Bronchial epithelial cell (primary cell): ENCODE measurements around the gene SLC35F5. TPM values are rescaled to one million over a fixed set of nuclear protein-coding genes. Genes with fewer than 3 reads are reported as not detected.
"Not testable (repeated sequence)": the region's sequence is repeated elsewhere in the genome, so short reads cannot be mapped to it uniquely, and the experiment has no call there.

ENCODE experiments used
- DNase-seq: peaks from one replicate; pipeline ENCODE4 v3.0.0-alpha.2; 2010; ENCODE audit warnings: low read depth
- FAIRE-seq: peaks from 2 replicates; lab custom pipeline; 2011; peaks lifted over from hg19 to GRCh38; lab: Jason Lieb, UNC
- H3K27me3 ChIP-seq: 2 replicates; pipeline ENCODE4 v1.5.1; 2011; ENCODE audit warnings: low read length; ENCODE audit not compliant: control insufficient read depth, insufficient read depth
- H3K36me3 ChIP-seq: 2 replicates; pipeline ENCODE4 v1.5.1; 2011; ENCODE audit warnings: low read length; ENCODE audit not compliant: control insufficient read depth, insufficient read depth
- H3K4me3 ChIP-seq: 2 replicates; pipeline ENCODE4 v1.5.1; 2011; ENCODE audit warnings: mild to moderate bottlenecking, low read depth, low read length, control low read depth
- CTCF ChIP-seq: IDR thresholded peaks from 2 replicates; pipeline ENCODE4 v1.5.1; 2011; ENCODE audit warnings: mild to moderate bottlenecking, moderate library complexity, low read length, control low read depth, inconsistent platforms; ENCODE audit not compliant: insufficient read depth, severe bottlenecking
- total RNA-seq: library from RNA; depleted of rRNA; stranded (reverse); fragments of >200 nt; gene quantifications from 2 replicates; pipeline ENCODE4 v1.2.1, GENCODE V29; 2014

Gene SLC35F5
- total RNA-seq, 1 donor from 2014 or later: 112 TPM

DNA sequence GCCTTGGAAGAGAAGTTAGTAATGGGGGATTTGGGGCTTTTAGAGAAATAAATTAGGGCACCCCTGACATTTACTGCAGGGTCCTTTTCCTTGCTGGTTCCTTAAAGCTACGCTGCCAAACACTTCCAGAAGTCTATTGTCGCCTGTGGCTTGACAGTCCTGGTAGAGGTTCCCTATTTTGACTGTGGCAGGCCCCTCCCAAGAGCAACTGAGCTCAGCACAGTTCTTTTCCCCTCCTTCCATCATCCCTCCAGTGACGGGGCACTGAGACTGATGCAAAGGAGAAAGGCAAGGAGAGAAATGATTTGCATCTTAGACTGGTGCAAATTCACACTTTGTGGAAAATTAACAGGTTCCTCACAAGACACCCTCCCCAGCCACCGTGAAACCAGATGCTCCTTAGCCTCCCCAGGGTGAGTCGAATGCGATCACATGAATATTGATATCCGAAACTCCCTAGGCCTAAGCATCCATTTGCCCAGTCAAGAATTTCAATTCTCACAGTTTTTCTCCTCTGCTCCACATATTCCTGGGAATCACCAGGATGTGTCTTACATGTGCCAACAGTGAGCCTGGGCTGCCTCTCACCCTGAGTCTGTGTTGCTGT is 84.0 kb downstream of the SLC35F5 start:
- no peak for TF ChIP-seq CTCF
- FAIRE-seq (peak; percentile 18), DNase-seq (no peak)

DNA sequence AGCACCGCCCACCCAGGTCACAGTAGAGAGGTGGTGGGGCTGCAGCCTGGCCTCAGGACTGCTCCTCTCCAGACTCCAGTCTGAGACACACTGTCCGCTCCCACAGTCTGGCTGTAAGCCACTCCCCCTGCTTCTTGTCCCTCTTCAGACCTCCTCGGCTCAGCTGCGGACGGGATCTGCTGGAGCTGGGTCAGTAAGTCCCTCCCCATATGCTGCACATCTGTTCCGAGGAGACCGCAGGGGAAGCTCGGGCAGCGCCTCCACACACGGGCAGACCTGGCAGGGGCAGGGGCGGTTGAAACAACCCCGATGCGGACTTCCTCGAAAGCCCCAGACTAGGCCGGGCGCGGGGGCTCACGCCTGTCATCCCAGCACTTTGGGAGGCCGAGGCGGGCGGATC is 87.4 kb downstream of the SLC35F5 start:
- not testable (repeated sequence) for FAIRE-seq, H3K27me3 ChIP-seq, DNase-seq

More for the DNA sequence above, 84.0 kb downstream of the SLC35F5 start:
- Histone ChIP-seq H3K4me3 (no peak overlapping the region), H3K36me3 (no peaks in the 10 kb centered on the region), H3K27me3 (no peaks in the 10 kb centered on the region)

DNA sequence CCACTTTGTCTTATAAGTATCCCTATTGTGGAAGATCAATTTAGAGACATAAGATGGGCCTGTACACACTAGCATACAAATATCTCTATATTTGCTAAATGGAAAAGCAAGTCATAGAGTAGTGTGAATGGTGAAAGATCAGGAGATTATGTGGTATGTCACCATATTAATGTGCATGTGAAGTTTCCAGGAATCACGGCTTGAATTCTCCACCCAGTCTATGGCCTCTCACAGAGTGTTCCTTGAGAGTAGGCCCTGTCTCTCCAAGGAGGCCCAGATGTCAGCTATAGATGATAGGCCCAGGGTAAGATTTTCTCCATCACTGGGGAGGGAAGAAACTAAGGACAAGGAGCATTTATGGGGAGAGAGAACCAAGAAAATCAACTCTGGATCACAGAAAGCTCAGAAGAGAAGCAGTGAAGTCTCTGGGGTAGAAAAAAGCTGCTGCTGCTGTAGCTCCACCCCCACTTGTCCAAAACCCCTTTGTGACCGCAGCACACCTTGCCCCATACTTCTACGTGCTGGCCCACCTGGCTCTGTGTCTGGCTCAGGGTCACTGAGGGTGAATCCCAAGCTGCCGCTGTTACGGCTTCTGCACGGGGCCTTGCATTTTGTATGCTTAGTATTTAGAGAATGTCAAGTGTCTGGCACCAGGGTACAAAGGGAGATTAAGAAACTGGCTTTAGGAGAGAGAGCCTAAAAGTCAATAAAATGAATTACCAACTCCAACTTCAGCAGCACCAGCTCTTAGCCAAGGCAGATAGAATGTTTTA is 91.5 kb downstream of the SLC35F5 start:
- not testable (repeated sequence) for H3K36me3 ChIP-seq, H3K27me3 ChIP-seq, DNase-seq, H3K4me3 ChIP-seq
- peak; percentile 88 for FAIRE-seq

More for the DNA sequence above, 87.4 kb downstream of the SLC35F5 start:
- H3K4me3 ChIP-seq, H3K36me3 ChIP-seq: not testable (repeated sequence)

GRCh38 chr2:113663285-113664060 is 93.0 kb downstream of the SLC35F5 start:
- not testable (repeated sequence) for H3K27me3 ChIP-seq, H3K36me3 ChIP-seq, H3K4me3 ChIP-seq
- peak; percentile 47 for FAIRE-seq
- DNase-seq: peak; percentile 92

Other genes with a start within 250 kb of the SLC35F5 start
- gene RABL2A, start 129.4 kb downstream of the SLC35F5 start, total RNA-seq: 7.6 and 7.7 TPM in 2 replicates
- gene ACTR3, start 133.4 kb upstream of the SLC35F5 start, total RNA-seq: 214 and 222 TPM in 2 replicates